H1 (cell line): Measurements from ENCODE around the gene TBC1D22A. TPM values are rescaled to one million over a fixed set of nuclear protein-coding genes. Genes with fewer than 3 reads are reported as not detected.

Experiments used
- CHD1 ChIP-seq: IDR thresholded peaks from 2 replicates; pipeline ENCODE4 v1.6.1; 2012; ENCODE audit warnings: low read depth, low read length, improper control_type of control experiment
- polyA plus RNA-seq, 7 experiments: library from polyadenylated mRNA; depleted of rRNA in 3 of 7; stranded (reverse) in 5 of 7; unstranded in 2 of 7; fragments of >200 nt in 5 of 7; fragments of 200-250 nt in 2 of 7; gene quantifications; 1 replicate in 5 of 7; 2 replicates in 1 of 7; 4 replicates in 1 of 7; pipeline versions ENCODE4 v1.2.1 to v1.2.3, GENCODE V29; 2011 to 2013; ENCODE audit warnings: missing spikeins in 2 of 7, mixed read lengths in 2 of 7
- total RNA-seq: library from RNA; stranded (reverse); fragmentation: NEBNext Ultra II Directional; extraction: Animal tissue kit (Norgen Biotek cat#: 25700); gene quantifications from 2 replicates; pipeline ENCODE4 v1.2.1, GENCODE V29; 2021

TBC1D22A gene
- total and polyA plus RNA-seq, 2 of the 8 experiments (the other 6 are each of a cell fraction or from before 2014, with no cell fraction given): 11.9 to 18.4 TPM

DNA sequence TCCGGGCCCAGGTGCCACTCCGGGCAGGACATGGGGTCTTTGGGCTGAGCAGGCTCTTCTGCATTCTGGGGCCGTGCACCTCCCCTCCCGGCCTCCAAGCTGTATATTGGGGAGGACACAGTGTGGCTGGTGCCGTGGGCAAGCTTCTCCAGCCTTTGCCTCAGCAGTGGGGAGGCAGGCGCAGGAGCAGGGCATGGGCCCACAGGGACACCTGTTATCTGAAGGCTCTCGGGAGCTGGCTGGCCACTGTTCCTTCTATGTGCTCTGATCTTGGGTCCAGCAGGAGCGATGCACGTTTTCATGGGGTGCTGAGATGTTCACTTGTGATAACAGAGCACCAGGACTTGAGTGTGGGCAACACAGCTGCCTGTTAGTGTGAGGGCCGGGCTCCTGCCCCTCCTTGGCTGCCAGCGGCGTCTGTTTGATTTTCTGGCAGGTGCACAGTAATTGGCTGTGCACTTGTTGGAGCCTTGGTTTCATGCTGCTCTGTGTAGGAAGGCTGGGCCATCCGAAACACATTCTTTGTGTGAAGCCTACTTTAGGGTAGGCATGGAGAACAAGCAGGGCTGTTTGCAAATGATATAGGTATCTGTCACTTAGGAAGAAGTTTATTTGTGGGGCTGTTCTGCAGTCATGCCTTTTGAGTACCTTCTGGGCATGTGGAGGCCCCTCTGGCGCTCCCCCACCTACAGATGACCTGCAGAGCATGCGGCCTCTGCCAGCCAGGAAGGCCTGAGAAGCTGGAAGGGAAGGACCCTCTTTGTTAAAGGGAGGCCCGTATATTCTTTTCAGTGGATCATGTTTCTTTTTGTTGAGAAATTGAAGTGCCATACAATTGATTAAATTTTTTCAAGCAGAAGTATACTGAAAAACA is 201.5 kb downstream of the TBC1D22A start (continued):
- no peak for TF ChIP-seq CHD1
